Liver (tissue), 9 donors: ENCODE data around the gene TUBGCP6. TPM values are rescaled to one million over a fixed set of nuclear protein-coding genes. Genes with fewer than 3 reads are reported as not detected.

ENCODE experiments used
- DNase-seq: peaks from one replicate; pipeline ENCODE4 v3.0.0-alpha.2; 2017; ENCODE audit warnings: low spot score
- H3K27ac ChIP-seq, 2 donors: one replicate each; pipeline ENCODE4 v1.7.0; 2013; ENCODE audit warnings: inconsistent platforms in 2 of 2, low read length in 2 of 2, control low read depth in 1 of 2, low read depth in 1 of 2, mild to moderate bottlenecking in 1 of 2
- H3K27me3 ChIP-seq, 4 donors: one replicate each; pipeline versions ENCODE4 v1.6.1 to v1.7.0; 2013; ENCODE audit warnings: low read length in 3 of 4, inconsistent platforms in 1 of 4, mild to moderate bottlenecking in 1 of 4, moderate library complexity in 1 of 4; ENCODE audit not compliant: control insufficient read depth in 4 of 4, insufficient read depth in 4 of 4
- H3K36me3 ChIP-seq, 4 donors: one replicate each; pipeline versions ENCODE4 v1.6.1 to v1.7.0; 2013; ENCODE audit warnings: low read length in 3 of 4, mild to moderate bottlenecking in 3 of 4, low read depth in 1 of 4, moderate library complexity in 1 of 4; ENCODE audit not compliant: control insufficient read depth in 4 of 4, insufficient read depth in 3 of 4
- H3K4me1 ChIP-seq, 4 donors: one replicate each; pipeline versions ENCODE4 v1.6.1 to v1.7.0; 2013; ENCODE audit warnings: low read length in 3 of 4, mild to moderate bottlenecking in 3 of 4, moderate library complexity in 1 of 4; ENCODE audit not compliant: control insufficient read depth in 4 of 4, insufficient read depth in 4 of 4
- H3K4me3 ChIP-seq, 3 donors: one replicate each; pipeline versions ENCODE4 v1.6.1 to v1.7.0; 2013; ENCODE audit warnings: low read length in 3 of 3, control low read depth in 1 of 3, low read depth in 1 of 3, mild to moderate bottlenecking in 1 of 3
- H3K9ac ChIP-seq, 2 donors: one replicate each; pipeline ENCODE4 v1.7.0; 2013; ENCODE audit warnings: low read length in 2 of 2, mild to moderate bottlenecking in 2 of 2, moderate library complexity in 2 of 2, control low read depth in 1 of 2, low read depth in 1 of 2
- H3K9me3 ChIP-seq, 4 donors: one replicate each; pipeline versions ENCODE4 v1.6.1 to v1.7.0; 2013; ENCODE audit warnings: low read length in 3 of 4; ENCODE audit not compliant: control insufficient read depth in 4 of 4
- GABPA ChIP-seq, 2 donors: IDR thresholded peaks in 1 of 2; conservative IDR thresholded peaks in 1 of 2; 2 replicates each; pipeline ENCODE4 v1.6.1; 2016; ENCODE audit warnings: antibody characterized with exemption in 2 of 2, mild to moderate bottlenecking in 1 of 2, moderate library complexity in 1 of 2
- HNF4G ChIP-seq: IDR thresholded peaks from 2 replicates; pipeline ENCODE4 v1.6.1; 2016; ENCODE audit warnings: antibody characterized with exemption
- JUND ChIP-seq, 2 donors: IDR thresholded peaks; 2 replicates each; pipeline ENCODE4 v1.6.1; 2016; ENCODE audit warnings: antibody characterized with exemption in 2 of 2
- NR2F2 ChIP-seq: IDR thresholded peaks from 2 replicates; pipeline ENCODE4 v1.6.1; 2016; ENCODE audit warnings: antibody characterized with exemption
- RXRA ChIP-seq, 2 donors: IDR thresholded peaks; 2 replicates each; pipeline ENCODE4 v1.6.1; 2017 to 2018; ENCODE audit warnings: antibody characterized with exemption in 2 of 2, mild to moderate bottlenecking in 1 of 2
- SP1 ChIP-seq: IDR thresholded peaks from 2 replicates; pipeline ENCODE4 v1.6.1; 2018; ENCODE audit warnings: antibody characterized with exemption, mild to moderate bottlenecking
- WGBS: extraction: QIAGEN DNeasy Blood & Tissue Kit; methylation state at CpG from one replicate; pipeline ENCODE4 v1.1.7; 2013; 5-methylcytosine and 5-hydroxymethylcytosine counted together
- polyA plus RNA-seq, 2 donors: library from polyadenylated mRNA; stranded (reverse) in 1 of 2; unstranded in 1 of 2; fragments of 200-250 nt in 1 of 2; fragments of >200 nt in 1 of 2; fragmentation: Nextera tagmentation in 1 of 2; extraction: Ambion mirVana in 1 of 2; gene quantifications; one replicate each; pipeline versions ENCODE4 v1.2.1 to v1.2.3, GENCODE V29; 2013 to 2015
- total RNA-seq, 2 donors: library from RNA; depleted of rRNA; stranded (reverse); fragments of >200 nt; gene quantifications; one replicate each; pipeline ENCODE4 v1.2.3, GENCODE V29; 2014
- TF ChIP-seq, protein P1 (sequence below): IDR thresholded peaks from 2 replicates; pipeline ENCODE4 v1.6.1; 2016; ENCODE audit warnings: antibody characterized with exemption
- TF ChIP-seq, protein P2 (sequence below): IDR thresholded peaks from 2 replicates; pipeline ENCODE4 v1.6.1; 2016; ENCODE audit warnings: antibody characterized with exemption, mild to moderate bottlenecking
- donor health status: healthy.
- donor health status: healthy.
- donor health status: healthy.
- donor health status: healthy.
- donor health status: healthy.

TUBGCP6 gene
- total and polyA plus RNA-seq, 4 donors, result 9.3 to 31.7 (median 16.4) TPM

DNA sequence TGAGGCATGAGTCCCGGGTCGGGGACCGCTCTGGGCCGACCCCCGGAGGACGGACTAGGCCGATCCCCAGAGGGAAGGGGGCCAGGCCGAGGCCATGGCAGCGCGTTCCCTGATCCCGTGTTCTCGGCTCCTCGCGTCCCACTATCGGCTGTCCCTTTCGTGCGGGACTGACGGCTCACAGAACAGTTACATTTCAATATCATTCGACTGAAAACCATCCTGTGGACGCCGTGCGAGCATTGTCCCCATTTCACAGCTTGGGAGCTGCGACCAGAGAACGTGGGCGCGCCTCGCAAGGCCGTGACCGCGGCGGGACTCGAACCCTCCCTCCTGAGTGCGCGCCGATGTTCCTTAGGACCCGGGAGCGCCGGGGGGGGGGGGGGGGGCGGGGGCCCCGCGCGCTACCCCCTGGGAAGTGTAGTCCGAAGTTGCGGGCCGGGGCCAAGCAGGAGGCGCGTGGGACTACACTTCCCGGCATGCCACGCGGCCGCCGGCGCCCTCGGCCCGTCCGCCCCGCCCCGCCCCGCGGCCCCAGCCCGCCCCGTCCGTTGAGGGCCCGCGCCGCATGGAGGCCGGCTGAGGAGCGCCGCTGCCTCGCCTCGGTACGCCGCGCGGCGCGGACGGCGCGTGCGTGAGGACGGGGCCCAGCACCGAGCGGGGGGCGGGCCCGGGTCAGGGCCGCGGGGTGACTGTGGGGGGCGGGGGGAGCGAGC, 59.3 kb downstream of the TUBGCP6 start, which contains the start of gene TRABD:
TSS of gene TRABD (plus strand) at position 539 of the 713 bp plus-strand sequence. CDS start 7,148 bp downstream, outside the sequence.
- Histone ChIP-seq H3K4me3 (peak within 1 kb of the TSS; percentile 61 to 92 (median 69)), H3K9ac (peak within 1 kb of the TSS in 1 of 2 donors; percentile 88), H3K27me3 (no peaks in the 10 kb centered on the region), H3K36me3 (peaks cover 0 to 3% (median 0%) of the 10 kb centered on the region in 4 donors), H3K27ac (peak within 1 kb of the TSS; percentile 28 to 48), H3K4me1 (peaks cover 22 to 44% (median 30%) of the 10 kb centered on the region in 4 donors), H3K9me3 (no peaks in the 10 kb centered on the region)
- WGBS, result 1% methylated on average over 88 of the region's 90 CpGs
- DNase-seq, result peak; percentile 92
- TF ChIP-seq, protein P1, sequence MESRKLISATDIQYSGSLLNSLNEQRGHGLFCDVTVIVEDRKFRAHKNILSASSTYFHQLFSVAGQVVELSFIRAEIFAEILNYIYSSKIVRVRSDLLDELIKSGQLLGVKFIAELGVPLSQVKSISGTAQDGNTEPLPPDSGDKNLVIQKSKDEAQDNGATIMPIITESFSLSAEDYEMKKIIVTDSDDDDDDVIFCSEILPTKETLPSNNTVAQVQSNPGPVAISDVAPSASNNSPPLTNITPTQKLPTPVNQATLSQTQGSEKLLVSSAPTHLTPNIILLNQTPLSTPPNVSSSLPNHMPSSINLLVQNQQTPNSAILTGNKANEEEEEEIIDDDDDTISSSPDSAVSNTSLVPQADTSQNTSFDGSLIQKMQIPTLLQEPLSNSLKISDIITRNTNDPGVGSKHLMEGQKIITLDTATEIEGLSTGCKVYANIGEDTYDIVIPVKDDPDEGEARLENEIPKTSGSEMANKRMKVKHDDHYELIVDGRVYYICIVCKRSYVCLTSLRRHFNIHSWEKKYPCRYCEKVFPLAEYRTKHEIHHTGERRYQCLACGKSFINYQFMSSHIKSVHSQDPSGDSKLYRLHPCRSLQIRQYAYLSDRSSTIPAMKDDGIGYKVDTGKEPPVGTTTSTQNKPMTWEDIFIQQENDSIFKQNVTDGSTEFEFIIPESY, result no peak

DNA sequence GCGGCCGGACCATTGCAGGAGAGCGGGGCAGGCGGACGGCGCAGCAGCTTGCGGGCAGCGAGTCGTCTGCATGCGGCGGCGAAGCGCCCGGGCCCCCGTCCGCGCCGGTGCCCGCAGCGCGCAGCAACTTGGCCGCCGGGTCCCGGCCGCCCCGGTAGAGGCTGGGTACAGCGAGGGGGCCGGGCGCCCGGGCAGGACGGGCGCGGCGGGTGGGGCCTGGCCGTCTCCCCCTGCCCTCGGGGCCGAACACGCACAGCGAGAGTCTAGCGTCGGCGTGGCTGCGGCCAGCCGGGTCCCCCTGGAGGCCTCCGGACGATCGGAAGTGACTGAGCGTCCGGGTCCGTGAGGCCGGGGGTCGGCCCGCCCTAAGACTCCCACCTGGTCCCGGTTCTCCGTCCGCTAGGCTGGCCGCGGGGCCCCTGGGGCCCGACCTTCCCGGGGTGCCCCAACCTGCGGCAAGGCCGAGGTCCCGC, 59.9 kb downstream of the TUBGCP6 start:
- Histone ChIP-seq H3K36me3 (peaks cover 0 to 3% (median 0%) of the 10 kb centered on the region in 4 donors), H3K27ac (peak overlapping the region; percentile 28 to 41), H3K4me1 (peaks cover 20 to 38% (median 25%) of the 10 kb centered on the region in 4 donors), H3K9me3 (no peaks in the 10 kb centered on the region), H3K9ac (peak overlapping the region in 1 of 2 donors; percentile 88), H3K4me3 (peak overlapping the region in 2 of 3 donors; percentile 32 to 92), H3K27me3 (no peaks in the 10 kb centered on the region)
- 48% methylated on average over 63 of the region's 63 CpGs for WGBS
- no peak for DNase-seq
- TF ChIP-seq JUND (IDR thresholded peaks at IDR 0.05), result no peak
- no peak for TF ChIP-seq RXRA (IDR thresholded peaks at IDR 0.05)
- TF ChIP-seq, protein P2, sequence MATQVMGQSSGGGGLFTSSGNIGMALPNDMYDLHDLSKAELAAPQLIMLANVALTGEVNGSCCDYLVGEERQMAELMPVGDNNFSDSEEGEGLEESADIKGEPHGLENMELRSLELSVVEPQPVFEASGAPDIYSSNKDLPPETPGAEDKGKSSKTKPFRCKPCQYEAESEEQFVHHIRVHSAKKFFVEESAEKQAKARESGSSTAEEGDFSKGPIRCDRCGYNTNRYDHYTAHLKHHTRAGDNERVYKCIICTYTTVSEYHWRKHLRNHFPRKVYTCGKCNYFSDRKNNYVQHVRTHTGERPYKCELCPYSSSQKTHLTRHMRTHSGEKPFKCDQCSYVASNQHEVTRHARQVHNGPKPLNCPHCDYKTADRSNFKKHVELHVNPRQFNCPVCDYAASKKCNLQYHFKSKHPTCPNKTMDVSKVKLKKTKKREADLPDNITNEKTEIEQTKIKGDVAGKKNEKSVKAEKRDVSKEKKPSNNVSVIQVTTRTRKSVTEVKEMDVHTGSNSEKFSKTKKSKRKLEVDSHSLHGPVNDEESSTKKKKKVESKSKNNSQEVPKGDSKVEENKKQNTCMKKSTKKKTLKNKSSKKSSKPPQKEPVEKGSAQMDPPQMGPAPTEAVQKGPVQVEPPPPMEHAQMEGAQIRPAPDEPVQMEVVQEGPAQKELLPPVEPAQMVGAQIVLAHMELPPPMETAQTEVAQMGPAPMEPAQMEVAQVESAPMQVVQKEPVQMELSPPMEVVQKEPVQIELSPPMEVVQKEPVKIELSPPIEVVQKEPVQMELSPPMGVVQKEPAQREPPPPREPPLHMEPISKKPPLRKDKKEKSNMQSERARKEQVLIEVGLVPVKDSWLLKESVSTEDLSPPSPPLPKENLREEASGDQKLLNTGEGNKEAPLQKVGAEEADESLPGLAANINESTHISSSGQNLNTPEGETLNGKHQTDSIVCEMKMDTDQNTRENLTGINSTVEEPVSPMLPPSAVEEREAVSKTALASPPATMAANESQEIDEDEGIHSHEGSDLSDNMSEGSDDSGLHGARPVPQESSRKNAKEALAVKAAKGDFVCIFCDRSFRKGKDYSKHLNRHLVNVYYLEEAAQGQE, result no peak
- no peak for TF ChIP-seq HNF4G
- TF ChIP-seq SP1, result no peak
- no peak for TF ChIP-seq GABPA (IDR thresholded peaks at IDR 0.05 in 1 of 2, conservative IDR thresholded peaks at IDR 0.05 in 1 of 2)
- TF ChIP-seq NR2F2, result no peak
